ENCODE measurements around the gene CAMK1G.
A peak's percentile ranks its signal among the peaks of the same experiment; 100 is the strongest.

Gene CAMK1G

GRCh38 chr1:209601809-209602657, 18.5 kb downstream of the CAMK1G start:
- peak; percentile 1 for DNase-seq

- DNase-seq = no peak
Observed at GRCh38 chr1:209603877-209604276, 20.4 kb downstream of the CAMK1G start.

DNA sequence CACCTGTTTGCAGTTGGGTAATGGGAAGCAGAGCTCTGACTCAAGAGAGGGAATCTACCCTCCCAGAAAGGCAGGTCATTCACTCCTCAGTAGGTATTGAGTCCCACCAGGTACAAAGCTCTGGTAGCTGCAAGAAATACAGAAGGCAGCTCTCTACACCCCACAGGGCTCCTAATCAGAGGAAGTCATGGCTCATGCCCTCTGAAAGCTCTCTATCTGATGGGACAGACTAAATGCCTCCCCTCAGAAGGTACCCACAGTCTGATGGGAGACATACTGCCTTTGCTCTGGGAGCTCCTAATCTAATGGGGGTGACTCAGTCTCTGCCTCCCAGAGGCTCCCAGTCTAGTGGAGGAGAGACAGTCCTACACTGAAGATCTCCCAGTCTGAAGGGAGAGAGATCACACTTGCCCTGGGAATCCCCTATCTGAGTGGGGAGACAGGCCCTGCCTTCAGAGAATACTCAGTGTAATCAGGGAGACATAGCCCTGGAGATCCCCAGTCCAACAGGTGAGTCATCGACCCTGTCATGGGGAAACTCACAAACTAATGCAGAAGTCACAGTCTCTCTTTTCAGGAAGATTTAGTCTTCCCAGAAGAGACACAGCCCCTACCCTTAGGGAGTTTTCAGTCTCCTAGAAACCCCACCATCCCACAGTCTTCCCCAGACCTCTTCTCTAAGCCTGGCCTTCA, 23.7 kb downstream of the CAMK1G start:
- no peak for DNase-seq

DNA sequence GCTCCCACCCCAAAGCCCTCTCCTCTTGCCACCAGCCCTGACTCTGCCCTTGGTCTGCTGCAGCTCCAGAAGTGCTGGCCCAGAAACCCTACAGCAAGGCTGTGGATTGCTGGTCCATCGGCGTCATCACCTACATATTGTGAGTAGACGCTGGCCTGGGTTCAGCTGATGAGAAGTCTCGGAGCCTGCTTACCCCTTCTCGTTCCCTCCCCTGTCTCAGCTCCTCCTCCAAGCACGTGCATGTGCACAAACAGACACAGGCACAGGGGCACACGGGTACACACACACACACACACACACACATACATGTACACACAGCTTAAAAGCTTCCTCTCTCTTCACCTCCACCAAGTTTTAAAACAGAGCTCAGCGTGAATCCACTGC, 24.3 kb downstream of the CAMK1G start:
- no peak for DNase-seq

DNA sequence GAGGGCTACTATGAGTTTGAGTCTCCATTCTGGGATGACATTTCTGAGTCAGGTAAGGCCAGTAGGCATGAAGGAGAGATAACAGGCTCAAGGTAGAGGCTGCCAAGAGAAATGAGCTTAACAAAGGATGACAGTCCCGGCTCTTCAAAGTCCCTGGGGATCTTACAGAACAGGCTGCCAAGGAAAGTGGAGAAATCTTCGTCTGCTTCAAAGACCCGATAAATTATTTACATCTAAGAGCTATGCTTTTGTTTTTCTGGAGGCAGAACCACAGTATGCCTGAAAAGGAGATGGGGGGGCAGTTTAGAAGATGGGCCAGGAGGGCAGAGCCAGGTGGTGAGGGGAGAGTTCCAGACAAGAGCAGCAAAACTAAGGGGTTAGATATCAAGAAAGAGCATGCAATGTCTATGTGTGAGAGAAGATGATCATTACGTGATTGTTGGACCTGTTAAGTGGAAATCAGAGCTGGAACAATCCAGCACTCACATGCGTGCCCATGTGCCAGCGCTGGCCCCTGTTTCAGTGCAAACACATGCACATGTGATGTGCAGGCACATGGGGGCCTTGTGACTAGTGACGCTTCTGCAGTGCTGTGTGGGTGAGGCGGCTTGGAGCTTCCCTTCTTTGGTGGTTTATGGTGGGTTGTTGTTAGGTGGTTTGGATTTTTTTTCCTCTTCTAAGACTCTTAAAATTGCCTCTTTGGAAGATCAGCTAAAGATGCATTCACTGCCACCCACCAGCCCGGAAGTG, 25.7 kb downstream of the CAMK1G start:
- no peak for DNase-seq

DNA sequence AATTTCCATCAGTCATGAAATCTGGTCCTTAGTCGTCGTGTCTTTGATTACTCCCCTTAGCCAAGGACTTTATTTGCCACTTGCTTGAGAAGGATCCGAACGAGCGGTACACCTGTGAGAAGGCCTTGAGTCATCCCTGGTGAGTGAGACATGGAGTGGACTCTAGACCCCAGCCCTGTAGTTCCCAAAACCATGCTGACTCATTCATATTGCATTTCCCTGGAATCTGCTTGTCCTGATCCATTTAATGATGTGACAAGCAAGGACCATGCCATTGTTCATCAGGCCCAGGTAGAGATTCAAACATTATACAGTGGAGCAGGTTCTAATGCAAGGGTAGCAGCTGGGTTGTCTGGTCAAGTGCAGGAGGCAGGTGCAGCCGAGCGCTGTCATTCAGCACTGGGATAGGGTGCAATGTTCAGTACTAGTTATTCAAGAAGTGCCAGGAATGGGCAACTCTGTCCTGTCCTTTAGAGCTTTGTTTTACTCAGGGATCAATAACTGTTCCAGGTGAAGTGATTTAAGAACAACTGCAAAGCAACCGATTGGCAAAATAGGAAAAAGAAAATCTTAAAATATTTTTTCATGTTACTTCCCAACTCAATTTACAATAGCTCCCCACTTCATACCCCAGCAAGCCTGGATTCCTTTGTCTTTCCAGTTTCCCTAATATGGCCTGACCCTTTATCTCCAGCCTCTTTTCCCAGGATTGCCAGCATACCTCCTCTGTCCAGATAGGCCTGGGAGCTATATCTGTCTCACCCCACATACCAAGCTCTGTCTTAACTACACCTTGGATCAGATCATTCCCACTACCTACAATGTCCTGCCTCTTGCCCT, 26.5 kb downstream of the CAMK1G start:
- no peak for DNase-seq

GRCh38 chr1:209610631-209610905, 27.1 kb downstream of the CAMK1G start:
- no peak for DNase-seq

DNA sequence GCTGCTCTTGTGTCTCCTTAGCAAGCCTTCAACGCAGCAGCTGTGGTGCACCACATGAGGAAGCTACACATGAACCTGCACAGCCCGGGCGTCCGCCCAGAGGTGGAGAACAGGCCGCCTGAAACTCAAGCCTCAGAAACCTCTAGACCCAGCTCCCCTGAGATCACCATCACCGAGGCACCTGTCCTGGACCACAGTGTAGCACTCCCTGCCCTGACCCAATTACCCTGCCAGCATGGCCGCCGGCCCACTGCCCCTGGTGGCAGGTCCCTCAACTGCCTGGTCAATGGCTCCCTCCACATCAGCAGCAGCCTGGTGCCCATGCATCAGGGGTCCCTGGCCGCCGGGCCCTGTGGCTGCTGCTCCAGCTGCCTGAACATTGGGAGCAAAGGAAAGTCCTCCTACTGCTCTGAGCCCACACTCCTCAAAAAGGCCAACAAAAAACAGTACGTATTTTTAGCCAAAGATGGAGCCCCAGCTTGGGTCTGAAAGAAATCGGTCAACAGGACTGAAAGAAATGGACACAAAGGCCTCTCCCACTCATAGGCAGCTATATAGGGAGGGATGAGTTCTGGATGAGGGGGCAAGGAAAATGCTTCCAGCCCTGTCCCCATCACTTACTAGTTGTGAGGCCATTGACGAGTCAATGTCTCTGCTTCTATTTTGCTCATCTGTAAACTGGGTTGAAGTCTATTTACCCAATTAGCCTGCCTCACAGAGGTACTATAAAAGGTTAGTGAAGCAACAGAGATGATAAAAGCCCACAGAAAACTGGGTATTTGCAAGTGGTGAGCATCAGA, 28.5 kb downstream of the CAMK1G start:
- no peak for DNase-seq

DNA sequence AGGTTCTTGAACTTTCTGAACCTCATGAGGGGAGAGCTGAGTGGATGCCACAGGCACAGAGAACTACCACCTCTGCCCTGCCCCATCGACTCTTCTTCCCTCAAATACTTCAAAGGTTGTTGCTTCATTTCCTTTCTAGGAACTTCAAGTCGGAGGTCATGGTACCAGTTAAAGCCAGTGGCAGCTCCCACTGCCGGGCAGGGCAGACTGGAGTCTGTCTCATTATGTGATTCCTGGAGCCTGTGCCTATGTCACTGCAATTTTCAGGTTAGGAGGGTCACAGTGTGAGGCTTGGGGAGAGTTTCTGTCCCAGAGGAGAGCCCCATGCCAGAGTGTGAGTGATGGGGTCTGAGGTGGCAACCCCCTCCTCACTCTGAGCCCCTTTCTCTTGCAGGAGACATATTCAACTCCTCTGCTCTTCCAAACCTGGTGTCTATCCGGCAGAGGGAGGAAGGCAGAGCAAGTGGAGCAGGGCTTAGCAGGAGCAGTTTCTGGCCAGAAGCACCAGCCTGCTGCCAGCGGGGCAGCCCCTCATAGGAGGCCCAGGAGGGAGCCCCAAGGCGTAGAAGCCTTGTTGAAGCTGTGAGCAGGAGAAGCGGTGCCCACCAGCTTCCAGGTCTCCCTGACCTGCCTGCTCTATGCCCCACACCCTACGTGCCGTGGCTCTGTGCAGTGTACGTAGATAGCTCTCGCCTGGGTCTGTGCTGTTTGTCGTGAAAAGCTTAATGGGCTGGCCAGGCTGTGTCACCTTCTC, 29.3 kb downstream of the CAMK1G start:
- DNase-seq = no peak

DNA sequence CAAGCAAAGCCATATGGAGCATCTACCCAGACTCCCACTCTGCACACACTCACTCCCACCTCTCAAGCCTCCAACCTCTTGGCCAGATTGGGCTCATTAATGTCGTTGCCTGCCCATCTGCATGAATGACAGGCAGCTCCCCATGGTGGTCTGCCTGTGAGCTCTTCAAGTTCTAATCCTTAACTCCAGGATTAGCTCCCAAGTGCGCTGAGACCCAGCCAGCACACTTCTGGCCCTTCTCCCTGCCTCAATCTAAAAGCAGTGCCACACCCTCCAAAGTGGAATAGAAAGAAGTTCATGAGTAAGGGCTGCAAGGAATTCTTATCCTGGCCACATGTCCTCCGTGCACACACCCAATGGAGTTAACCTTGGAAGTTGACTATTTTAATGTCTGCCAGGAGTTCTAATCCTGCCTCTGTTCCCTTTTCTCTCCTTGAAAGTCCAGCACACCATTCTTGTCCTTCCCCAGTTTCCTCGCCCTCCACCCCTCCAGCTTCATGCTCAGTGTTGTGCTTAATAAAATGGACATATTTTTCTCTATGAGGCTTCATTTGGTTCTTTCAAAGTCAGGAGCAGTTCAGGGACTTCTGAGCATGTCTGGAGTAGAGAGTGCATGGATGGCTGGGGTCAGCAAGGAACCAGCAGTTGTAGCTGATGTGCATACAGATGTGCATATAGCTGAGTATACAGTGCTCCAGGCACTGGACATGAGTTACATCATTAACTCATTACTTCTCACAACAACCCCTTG, 30.1 kb downstream of the CAMK1G start:
- no peak for DNase-seq

DNA sequence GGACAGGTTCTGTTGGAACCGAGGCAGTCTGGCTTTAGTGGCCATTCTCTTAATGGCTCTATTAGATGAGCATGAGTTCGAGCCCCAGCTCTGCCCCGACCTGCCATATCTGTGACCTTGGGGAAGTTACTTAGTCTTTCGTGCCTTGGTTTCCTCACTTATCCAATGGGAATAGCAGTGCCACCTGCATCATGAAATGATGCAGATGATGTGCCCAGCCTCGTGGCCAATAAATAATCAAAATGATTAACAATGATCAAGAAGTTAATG, 30.6 kb downstream of the CAMK1G start:
- DNase-seq = no peak

- no peak for DNase-seq
Observed at GRCh38 chr1:209614906-209615305, 31.4 kb downstream of the CAMK1G start.

DNA sequence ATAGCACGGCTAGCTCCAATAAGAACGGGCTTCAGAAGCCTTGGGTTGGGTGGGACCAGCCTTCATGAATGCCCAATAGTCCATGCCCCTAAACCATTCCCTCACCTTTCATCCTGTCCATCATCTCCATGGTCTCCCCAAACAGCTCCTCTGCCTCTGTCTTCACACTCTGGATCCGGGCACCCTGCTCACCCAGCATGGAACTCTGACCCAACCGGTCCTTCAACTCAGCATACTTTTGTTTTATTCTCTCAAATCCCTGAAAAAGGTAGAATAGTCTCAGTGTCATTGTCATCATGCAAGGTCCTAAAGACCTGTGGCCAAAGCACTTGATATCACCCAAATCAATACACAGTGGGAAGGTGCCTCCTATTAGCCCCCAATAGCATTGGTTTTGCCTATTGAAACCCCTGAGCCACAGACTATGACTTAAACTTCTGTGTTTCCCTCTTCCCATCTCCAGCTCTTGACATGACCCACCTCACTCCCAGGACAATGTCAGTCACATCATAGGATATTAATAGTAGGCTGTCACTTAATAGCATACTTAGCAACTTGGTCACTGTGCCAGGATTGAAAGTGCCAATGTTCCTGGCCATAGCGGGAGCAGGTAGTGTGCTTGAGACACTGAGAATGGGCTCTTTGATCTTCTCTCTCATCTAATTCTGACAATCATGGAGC, 33.0 kb downstream of the CAMK1G start:
- no peak for DNase-seq

GRCh38 chr1:209617047-209617673, 33.6 kb downstream of the CAMK1G start:
- no peak for DNase-seq

- DNase-seq = no peak
Observed at GRCh38 chr1:209617755-209618154, 34.2 kb downstream of the CAMK1G start.

DNA sequence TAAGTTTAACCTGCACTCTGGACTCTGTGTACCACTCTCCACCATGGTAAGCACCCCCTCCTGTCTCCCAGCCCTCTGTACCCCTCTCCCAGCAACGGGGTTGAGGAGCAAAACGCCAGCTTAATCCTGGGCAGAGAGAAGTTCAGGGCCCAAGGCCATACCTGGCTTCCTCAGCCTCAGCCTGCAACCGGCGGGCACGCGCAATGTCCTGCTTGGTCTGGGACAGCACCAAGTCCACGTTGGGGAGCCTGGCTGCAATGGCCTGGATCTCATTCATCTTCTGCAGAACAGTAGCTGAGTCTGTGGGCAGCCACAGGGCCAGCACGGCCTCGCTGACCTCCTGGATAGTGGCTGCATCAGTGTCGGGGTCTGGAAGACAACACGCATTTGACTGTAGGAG, 34.8 kb downstream of the CAMK1G start:
- no peak for DNase-seq

- DNase-seq = no peak
Observed at GRCh38 chr1:209618756-209619420, 35.4 kb downstream of the CAMK1G start.

GRCh38 chr1:209619696-209620486, 36.4 kb downstream of the CAMK1G start:
- no peak for DNase-seq
